MM.1S (cell line): Measurements from ENCODE around the gene SHISA9.

Source experiments
- CTCF ChIP-seq: fragments of 300-600 bp; sonication (generic); IDR thresholded peaks from 2 replicates; pipeline ENCODE4 v1.5.1; 2016; ENCODE audit warnings: antibody characterized with exemption, low read length, mixed read lengths
- EZH2phosphoT487 ChIP-seq: fragments of 300-600 bp; sonication (generic); IDR thresholded peaks from 2 replicates; pipeline ENCODE4 v1.6.1; 2018; ENCODE audit warnings: antibody characterized with exemption, low read length

DNA sequence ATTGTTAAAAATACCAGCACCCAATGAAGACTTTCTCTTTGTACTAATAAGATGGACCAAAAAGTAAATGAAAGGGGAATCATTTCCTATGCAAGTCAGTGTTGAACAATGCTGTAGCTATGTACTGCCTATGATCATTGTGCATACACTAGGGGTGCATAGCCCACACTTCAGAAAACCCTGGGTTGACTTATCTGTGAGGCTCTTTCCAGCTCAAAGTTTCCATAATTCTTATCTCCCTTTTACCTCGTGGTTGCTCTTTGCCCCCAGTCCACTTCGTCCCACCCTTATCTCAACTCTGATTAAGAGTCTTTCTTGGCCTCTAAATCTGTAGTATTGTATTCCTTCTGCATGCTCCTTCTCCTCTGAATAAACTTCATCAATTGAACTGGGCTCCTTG lies 336.8 kb downstream of the SHISA9 start:
- TF ChIP-seq CTCF (no peak), EZH2phosphoT487 (no peak)
